Smooth muscle cell (in vitro differentiated cells): ENCODE results near the gene PLXNB2. TPM values are rescaled to one million over a fixed set of nuclear protein-coding genes. Genes with fewer than 3 reads are reported as not detected.

Source experiments
- DNase-seq: peaks from one replicate; lab custom pipeline; 2025; ENCODE audit not compliant: unreplicated experiment; lab: John Stamatoyannopoulos, UW
- H2AFZ ChIP-seq: fragments of 200-600 bp; sonication (generic); 2 replicates; pipeline ENCODE4 v1.6.0; 2016; ENCODE audit warnings: antibody characterized with exemption, low read depth, mild to moderate bottlenecking
- H3F3A ChIP-seq: fragments of 200-600 bp; sonication (generic); 2 replicates; pipeline ENCODE4 v1.6.0; 2017; ENCODE audit warnings: antibody characterized with exemption, low read depth
- H3K27ac ChIP-seq: fragments of 200-600 bp; sonication (generic); 2 replicates; pipeline ENCODE4 v1.5.1; 2016; ENCODE audit warnings: low read depth, mild to moderate bottlenecking
- H3K27me3 ChIP-seq: fragments of 200-600 bp; sonication (generic); 2 replicates; pipeline ENCODE4 v1.6.1; 2016; ENCODE audit warnings: low read depth, mild to moderate bottlenecking
- H3K36me3 ChIP-seq: fragments of 200-600 bp; sonication (generic); 2 replicates; pipeline ENCODE4 v1.5.1; 2016; ENCODE audit warnings: low read depth
- H3K4me1 ChIP-seq: fragments of 200-600 bp; sonication (generic); 2 replicates; pipeline ENCODE4 v1.5.1; 2016; ENCODE audit warnings: low read depth
- H3K4me2 ChIP-seq: fragments of 200-600 bp; sonication (generic); 2 replicates; pipeline ENCODE4 v1.6.0; 2016; ENCODE audit warnings: mild to moderate bottlenecking
- H3K4me3 ChIP-seq: fragments of 200-600 bp; sonication (generic); 2 replicates; pipeline ENCODE4 v1.5.1; 2016; ENCODE audit warnings: mild to moderate bottlenecking
- H3K79me2 ChIP-seq: fragments of 200-600 bp; sonication (generic); 2 replicates; pipeline ENCODE4 v1.6.0; 2016; ENCODE audit warnings: low read depth, mild to moderate bottlenecking
- H3K9ac ChIP-seq: fragments of 200-600 bp; sonication (generic); 2 replicates; pipeline ENCODE4 v1.6.0; 2016; ENCODE audit warnings: low read depth
- H3K9me3 ChIP-seq: fragments of 200-600 bp; sonication (generic); replicated peaks from 2 replicates; pipeline ENCODE4 v1.5.1; 2016; ENCODE audit warnings: low read depth
- H4K20me1 ChIP-seq: fragments of 200-600 bp; sonication (generic); 2 replicates; pipeline ENCODE4 v1.6.0; 2016; ENCODE audit warnings: low read depth
- WGBS: methylation state at CpG from one replicate; pipeline ENCODE4 v1.1.7; 2016; ENCODE audit warnings: low lambda C conversion rate; 5-methylcytosine and 5-hydroxymethylcytosine counted together
- polyA plus RNA-seq: library from polyadenylated mRNA; unstranded; fragments of >200 nt; fragmentation: Nextera tagmentation; extraction: Ambion mirVana; gene quantifications from 2 replicates; pipeline ENCODE4 v1.2.1, GENCODE V29; 2016
- total RNA-seq: library from RNA; depleted of rRNA; stranded (reverse); fragments of >200 nt; gene quantifications from 2 replicates; pipeline ENCODE4 v1.2.3, GENCODE V29; 2014
- TF ChIP-seq, protein P1 (sequence below): fragments of 200-600 bp; sonication (generic); IDR thresholded peaks from 2 replicates; pipeline ENCODE4 v1.5.1; 2017; ENCODE audit warnings: borderline replicate concordance, mild to moderate bottlenecking, antibody characterized with exemption; ENCODE audit not compliant: insufficient read depth, poor library complexity, severe bottlenecking

The PLXNB2 gene
- total and polyA plus RNA-seq, 2 experiments from 2014 or later, result 195 to 210 TPM

DNA sequence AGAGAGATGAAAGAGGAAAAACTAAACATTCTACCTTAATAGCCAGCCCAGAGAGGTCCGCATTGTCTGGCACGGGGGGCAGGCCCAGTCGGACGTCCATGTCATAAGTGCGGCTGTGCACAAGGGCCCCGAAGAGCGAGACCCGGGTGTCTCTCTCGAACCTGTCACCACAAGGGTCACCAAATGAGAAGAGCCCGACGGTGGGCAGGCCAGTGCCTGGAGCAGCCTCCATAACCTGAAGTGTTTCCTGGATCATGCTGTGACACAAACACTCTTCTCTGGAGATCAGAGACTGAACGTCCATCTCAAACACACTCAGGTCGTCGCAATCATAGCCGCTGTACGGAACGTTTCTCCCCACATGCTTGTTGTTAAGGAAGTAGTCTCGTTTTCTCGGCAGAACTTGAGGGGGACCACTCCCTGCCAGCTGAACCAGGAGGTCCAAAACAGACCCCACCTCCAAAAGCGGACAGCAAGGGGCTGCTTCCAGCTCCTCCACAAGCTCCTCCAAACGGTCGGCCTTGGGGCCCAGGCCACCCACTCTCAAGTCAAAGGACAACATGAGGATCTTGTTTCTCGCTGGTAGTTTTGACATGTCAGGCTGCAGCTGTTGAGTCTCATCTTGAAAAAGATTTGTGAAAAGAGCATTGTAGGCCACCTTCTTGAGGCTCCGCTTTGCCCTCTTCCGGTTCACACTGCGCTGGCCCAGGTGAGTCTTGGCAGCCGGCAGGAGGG lies 63.6 kb downstream of the PLXNB2 start:
- peaks cover 52% of the 10 kb centered on the region for H3K79me2 ChIP-seq
- 54% methylated on average over 27 of the region's 27 CpGs for WGBS
- TF ChIP-seq, protein P1, sequence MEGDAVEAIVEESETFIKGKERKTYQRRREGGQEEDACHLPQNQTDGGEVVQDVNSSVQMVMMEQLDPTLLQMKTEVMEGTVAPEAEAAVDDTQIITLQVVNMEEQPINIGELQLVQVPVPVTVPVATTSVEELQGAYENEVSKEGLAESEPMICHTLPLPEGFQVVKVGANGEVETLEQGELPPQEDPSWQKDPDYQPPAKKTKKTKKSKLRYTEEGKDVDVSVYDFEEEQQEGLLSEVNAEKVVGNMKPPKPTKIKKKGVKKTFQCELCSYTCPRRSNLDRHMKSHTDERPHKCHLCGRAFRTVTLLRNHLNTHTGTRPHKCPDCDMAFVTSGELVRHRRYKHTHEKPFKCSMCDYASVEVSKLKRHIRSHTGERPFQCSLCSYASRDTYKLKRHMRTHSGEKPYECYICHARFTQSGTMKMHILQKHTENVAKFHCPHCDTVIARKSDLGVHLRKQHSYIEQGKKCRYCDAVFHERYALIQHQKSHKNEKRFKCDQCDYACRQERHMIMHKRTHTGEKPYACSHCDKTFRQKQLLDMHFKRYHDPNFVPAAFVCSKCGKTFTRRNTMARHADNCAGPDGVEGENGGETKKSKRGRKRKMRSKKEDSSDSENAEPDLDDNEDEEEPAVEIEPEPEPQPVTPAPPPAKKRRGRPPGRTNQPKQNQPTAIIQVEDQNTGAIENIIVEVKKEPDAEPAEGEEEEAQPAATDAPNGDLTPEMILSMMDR, result no peak

DNA sequence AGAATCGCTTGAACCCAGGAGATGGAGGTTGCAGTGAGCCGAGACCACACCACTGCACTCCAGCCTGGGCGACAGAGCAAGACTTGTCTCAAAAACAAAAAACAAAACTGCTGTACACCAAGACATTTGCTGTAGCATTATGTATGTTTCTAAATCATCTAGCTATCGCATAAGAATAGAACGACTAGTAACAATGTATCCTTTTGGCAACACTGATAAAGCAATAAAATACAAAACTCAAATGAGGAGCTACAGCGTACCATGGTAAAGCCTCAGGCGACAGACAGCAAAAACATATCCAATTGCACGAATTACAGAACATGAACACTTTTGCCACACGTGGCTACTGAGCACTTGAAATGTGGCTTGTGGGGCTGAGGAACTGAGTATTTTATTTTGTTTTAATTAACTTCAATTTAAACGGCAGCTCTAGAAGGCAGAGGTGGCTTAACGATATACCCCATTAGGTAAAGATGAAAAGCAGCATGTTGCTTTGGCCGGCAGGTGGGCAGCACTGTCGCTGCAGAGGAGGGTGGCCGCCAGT lies 65.0 kb downstream of the PLXNB2 start:
- no peak for DNase-seq
- H3K4me3 ChIP-seq, result peak overlapping the region; percentile 90
- WGBS, result 88% methylated on average over 14 of the region's 14 CpGs

More for the DNA sequence above, 63.6 kb downstream of the PLXNB2 start:
- Histone ChIP-seq H3K9ac (peak overlapping the region; percentile 96), H3K4me1 (peaks cover 12% of the 10 kb centered on the region), H3F3A (no peaks in the 10 kb centered on the region), H3K9me3 (no peaks in the 10 kb centered on the region), H3K4me2 (peak overlapping the region; percentile 92), H4K20me1 (peaks cover 44% of the 10 kb centered on the region), H3K27me3 (no peaks in the 10 kb centered on the region), H2AFZ (no peak overlapping the region), H3K36me3 (no peaks in the 10 kb centered on the region), H3K27ac (peak overlapping the region; percentile 95), H3K4me3 (peak overlapping the region; percentile 90)
- DNase-seq, result no peak

DNA sequence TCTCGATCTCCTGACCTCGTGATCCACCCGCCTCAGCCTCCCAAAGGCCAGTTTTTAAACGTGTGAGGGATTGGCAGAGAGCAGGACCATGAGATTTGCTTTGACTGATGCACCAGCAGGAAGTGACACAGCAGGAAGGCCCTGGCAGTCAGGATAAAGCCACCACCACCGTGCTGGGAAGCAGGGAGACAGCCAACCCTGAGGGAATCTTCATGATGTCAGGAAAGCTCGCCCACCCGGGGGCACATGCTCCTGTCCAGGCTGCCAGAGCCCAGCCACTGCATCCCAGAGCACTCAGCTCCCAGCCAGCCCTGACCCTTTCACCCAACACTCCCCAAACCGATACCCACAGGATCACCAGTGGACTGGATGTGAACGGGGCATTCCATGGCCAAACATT lies 68.7 kb downstream of the PLXNB2 start:
- Histone ChIP-seq H3K79me2 (peaks cover 49% of the 10 kb centered on the region), H3K4me2 (no peak overlapping the region), H3K4me1 (peaks cover 12% of the 10 kb centered on the region), H3K9me3 (no peaks in the 10 kb centered on the region), H3K27me3 (no peaks in the 10 kb centered on the region), H2AFZ (no peak overlapping the region), H4K20me1 (peaks cover 84% of the 10 kb centered on the region), H3K9ac (no peak overlapping the region), H3K36me3 (no peaks in the 10 kb centered on the region), H3F3A (no peaks in the 10 kb centered on the region), H3K27ac (no peak overlapping the region), H3K4me3 (no peak overlapping the region)
- no peak for DNase-seq
- WGBS, result 94% methylated on average over 9 of the region's 9 CpGs
- TF ChIP-seq, protein P1, result no peak

More for the DNA sequence above, 65.0 kb downstream of the PLXNB2 start:
- Histone ChIP-seq H3K27me3 (no peaks in the 10 kb centered on the region), H3K27ac (no peak overlapping the region), H3F3A (no peaks in the 10 kb centered on the region), H2AFZ (no peak overlapping the region), H3K4me2 (peak overlapping the region; percentile 92), H3K79me2 (peaks cover 52% of the 10 kb centered on the region), H3K9me3 (no peaks in the 10 kb centered on the region), H3K9ac (no peak overlapping the region), H3K4me1 (peaks cover 12% of the 10 kb centered on the region), H3K36me3 (no peaks in the 10 kb centered on the region), H4K20me1 (peaks cover 54% of the 10 kb centered on the region)
- TF ChIP-seq, protein P1, result no peak
